Small intestine (tissue), 7 donors: ENCODE measurements around the gene CACNB2. TPM values are rescaled to one million over a fixed set of nuclear protein-coding genes. Genes with fewer than 3 reads are reported as not detected.

Source experiments
- DNase-seq, 2 donors: peaks; one replicate each; pipeline versions ENCODE4 v3.0.0 to v3.0.0-alpha.2; 2013
- FAIRE-seq: peaks from 2 replicates; lab custom pipeline; 2012; peaks lifted over from hg19 to GRCh38; lab: Jason Lieb, UNC
- H3K27ac ChIP-seq, 3 donors: one replicate each; pipeline ENCODE4 v1.5.1; 2013; ENCODE audit warnings: low read length in 2 of 3, mild to moderate bottlenecking in 2 of 3, control low read depth in 1 of 3, inconsistent platforms in 1 of 3, low read depth in 1 of 3, moderate library complexity in 1 of 3
- H3K27me3 ChIP-seq, 3 donors: one replicate each; pipeline ENCODE4 v1.6.1; 2013; ENCODE audit warnings: low read length in 3 of 3, inconsistent platforms in 1 of 3; ENCODE audit not compliant: control insufficient read depth in 3 of 3, insufficient read depth in 3 of 3
- H3K36me3 ChIP-seq, 3 donors: one replicate each; pipeline ENCODE4 v1.6.1; 2013; ENCODE audit warnings: low read length in 3 of 3, inconsistent platforms in 1 of 3, low read depth in 1 of 3, mild to moderate bottlenecking in 1 of 3, moderate library complexity in 1 of 3; ENCODE audit not compliant: control insufficient read depth in 3 of 3, insufficient read depth in 2 of 3
- H3K4me1 ChIP-seq, 3 donors: one replicate each; pipeline ENCODE4 v1.6.1; 2013; ENCODE audit warnings: low read length in 2 of 3, inconsistent platforms in 1 of 3, low read depth in 1 of 3, mild to moderate bottlenecking in 1 of 3, moderate library complexity in 1 of 3; ENCODE audit not compliant: control insufficient read depth in 3 of 3, insufficient read depth in 2 of 3
- H3K4me3 ChIP-seq, 3 donors: one replicate each; pipeline ENCODE4 v1.5.1; 2013; ENCODE audit warnings: low read length in 3 of 3, control low read depth in 1 of 3, inconsistent platforms in 1 of 3, low read depth in 1 of 3, mild to moderate bottlenecking in 1 of 3, moderate library complexity in 1 of 3
- H3K9me3 ChIP-seq, 2 donors: one replicate each; pipeline ENCODE4 v1.6.1; 2013; ENCODE audit warnings: low read depth in 1 of 2, low read length in 1 of 2; ENCODE audit not compliant: control insufficient read depth in 2 of 2, insufficient read depth in 1 of 2
- WGBS, 3 donors: extraction: QIAGEN DNeasy Blood & Tissue Kit; methylation state at CpG; one replicate each; pipeline ENCODE4 v1.1.7; 2013; 5-methylcytosine and 5-hydroxymethylcytosine counted together
- polyA plus RNA-seq, 4 donors: library from polyadenylated mRNA; stranded (reverse) in 3 of 4; unstranded in 1 of 4; fragments of 200-250 nt in 3 of 4; fragments of 120-200 nt in 1 of 4; gene quantifications; one replicate each; pipeline versions ENCODE4 v1.2.1 to v1.2.3, GENCODE V29; 2013
- donor health status: healthy with polysubstance abuse.
- donor health status: control.
- donor health status: control.
- donor health status: Bipolar disorder and iron deficiency.
- donor health status: healthy.

The CACNB2 gene
- polyA plus RNA-seq, 4 donors = 0.27 to 18.4 (median 2.3) TPM

- 58 to 73% (median 61%) methylated on average over 5 of the region's 5 CpGs for WGBS, 3 donors
- FAIRE-seq = no peak
- no peak overlapping the region for H3K27ac ChIP-seq
Measured at GRCh38 chr10:18376650-18377049, 236.4 kb downstream of the CACNB2 start.

GRCh38 chr10:18377898-18378297, 237.7 kb downstream of the CACNB2 start:
- no peaks in the 10 kb centered on the region for H3K36me3 ChIP-seq
- H3K9me3 ChIP-seq = no peaks in the 10 kb centered on the region
- H3K4me1 ChIP-seq = no peaks in the 10 kb centered on the region
- no peak overlapping the region for H3K27ac ChIP-seq
- DNase-seq = no peak
- WGBS, 3 donors = 72 to 82% (median 76%) methylated on average over 2 of the region's 2 CpGs
- H3K4me3 ChIP-seq = no peak overlapping the region
- no peaks in the 10 kb centered on the region for H3K27me3 ChIP-seq
- FAIRE-seq = no peak

More at GRCh38 chr10:18376650-18377049, 236.4 kb downstream of the CACNB2 start:
- Histone ChIP-seq H3K4me3 (no peak overlapping the region), H3K36me3 (no peaks in the 10 kb centered on the region), H3K27me3 (no peaks in the 10 kb centered on the region), H3K9me3 (no peaks in the 10 kb centered on the region), H3K4me1 (no peaks in the 10 kb centered on the region)
- no peak for DNase-seq

GRCh38 chr10:18378766-18379165, 238.5 kb downstream of the CACNB2 start:
- no peak overlapping the region for H3K4me3 ChIP-seq
- no peaks in the 10 kb centered on the region for H3K36me3 ChIP-seq
- no peak for FAIRE-seq
- no peaks in the 10 kb centered on the region for H3K4me1 ChIP-seq
- no peak for DNase-seq
- 84 to 90% (median 87%) methylated on average over 2 of the region's 2 CpGs for WGBS, 3 donors
- no peaks in the 10 kb centered on the region for H3K27me3 ChIP-seq
- H3K9me3 ChIP-seq = no peaks in the 10 kb centered on the region
- no peak overlapping the region for H3K27ac ChIP-seq

GRCh38 chr10:18381679-18382078, 241.5 kb downstream of the CACNB2 start:
- Histone ChIP-seq H3K27ac (no peak overlapping the region), H3K36me3 (no peaks in the 10 kb centered on the region), H3K9me3 (no peaks in the 10 kb centered on the region), H3K4me3 (no peak overlapping the region), H3K4me1 (no peaks in the 10 kb centered on the region), H3K27me3 (no peaks in the 10 kb centered on the region)
- DNase-seq (no peak), FAIRE-seq (no peak)
- 93 to 97% (median 94%) methylated on average over 5 of the region's 5 CpGs for WGBS, 3 donors

DNA sequence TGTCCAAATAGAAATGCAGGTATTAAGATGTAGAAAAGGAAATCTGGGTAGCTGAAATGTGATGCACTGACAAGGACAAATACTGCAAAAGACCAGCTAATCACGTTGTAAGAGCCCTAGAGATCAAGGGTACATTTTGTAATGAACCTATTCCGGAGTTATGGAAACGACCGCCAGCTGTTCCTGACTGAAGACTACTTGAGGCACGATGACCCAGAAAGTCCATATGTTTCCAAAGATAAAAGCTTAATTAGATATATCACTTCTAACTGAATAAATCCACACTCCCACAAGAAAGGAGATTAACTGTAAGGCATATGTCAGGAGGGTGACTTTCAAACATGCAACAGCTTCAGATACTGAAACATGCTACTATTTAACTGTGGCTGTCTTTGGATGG, 257.7 kb downstream of the CACNB2 start:
- H3K4me1 ChIP-seq = peaks cover 0 to 3% (median 2%) of the 10 kb centered on the region in 3 donors
- H3K27ac ChIP-seq = no peak overlapping the region
- H3K27me3 ChIP-seq = no peaks in the 10 kb centered on the region
- 57 to 77% (median 63%) methylated on average over 5 of the region's 5 CpGs for WGBS, 3 donors
- no peaks in the 10 kb centered on the region for H3K36me3 ChIP-seq
- FAIRE-seq (no peak), DNase-seq (no peak)
- H3K9me3 ChIP-seq = no peaks in the 10 kb centered on the region
- no peak overlapping the region for H3K4me3 ChIP-seq

DNA sequence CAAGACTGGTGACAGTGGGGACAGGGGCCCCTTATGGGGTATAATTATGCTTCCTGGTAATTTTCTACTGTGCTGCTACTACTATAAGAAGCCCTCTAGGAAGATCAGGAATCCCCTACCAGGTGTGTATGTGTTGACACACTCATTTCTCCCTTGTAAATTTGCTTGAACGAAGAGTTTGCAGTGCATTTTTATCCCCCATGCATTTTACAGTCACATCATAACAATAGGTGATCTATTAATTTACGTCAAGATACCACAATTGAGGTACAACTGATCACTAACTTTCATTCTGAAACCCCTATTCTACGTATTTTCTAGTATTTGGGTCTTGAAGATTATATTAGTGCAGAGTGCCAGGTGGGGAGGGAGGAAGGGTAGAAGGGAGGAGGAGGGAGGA, 258.9 kb downstream of the CACNB2 start:
- no peak overlapping the region for H3K4me3 ChIP-seq
- no peak for DNase-seq
- H3K27me3 ChIP-seq = no peaks in the 10 kb centered on the region
- H3K27ac ChIP-seq = no peak overlapping the region
- no peaks in the 10 kb centered on the region for H3K9me3 ChIP-seq
- no peak for FAIRE-seq
- H3K4me1 ChIP-seq = peaks cover 0 to 3% (median 2%) of the 10 kb centered on the region in 3 donors
- WGBS, 3 donors = 75 to 79% (median 76%) methylated on average over 3 of the region's 3 CpGs
- no peaks in the 10 kb centered on the region for H3K36me3 ChIP-seq

- DNase-seq = peak; percentile 82 to 84
- Histone ChIP-seq H3K4me3 (peak overlapping the region; percentile 4 to 56 (median 45)), H3K4me1 (peaks cover 0 to 3% (median 2%) of the 10 kb centered on the region in 3 donors), H3K9me3 (no peaks in the 10 kb centered on the region), H3K27me3 (no peaks in the 10 kb centered on the region), H3K27ac (peak overlapping the region in 2 of 3 donors; percentile 27 to 36), H3K36me3 (no peaks in the 10 kb centered on the region)
- no peak for FAIRE-seq
- WGBS, 3 donors = 6 to 9% (median 8%) methylated on average over 17 of the region's 17 CpGs
Measured at GRCh38 chr10:18400201-18400905, 260.1 kb downstream of the CACNB2 start.

GRCh38 chr10:18400906-18401245, 260.7 kb downstream of the CACNB2 start:
- Histone ChIP-seq H3K4me3 (peak overlapping the region; percentile 4 to 56 (median 45)), H3K27me3 (no peaks in the 10 kb centered on the region), H3K27ac (peak overlapping the region in 1 of 3 donors; percentile 36), H3K9me3 (no peaks in the 10 kb centered on the region), H3K4me1 (peaks cover 0 to 3% (median 2%) of the 10 kb centered on the region in 3 donors), H3K36me3 (no peaks in the 10 kb centered on the region)
- DNase-seq (peak in 1 of 2 donors; percentile 55), FAIRE-seq (no peak)
- 6 to 18% (median 8%) methylated on average over 11 of the region's 11 CpGs for WGBS, 3 donors
